HG03064 (cell line): ENCODE data around the gene GSG1L.

Experiments used
- ATAC-seq: cut with Tn5 transposase; IDR thresholded peaks from one replicate; pipeline ENCODE4 v1.9.1; 2021; ENCODE audit warnings: low read depth; ENCODE audit not compliant: unreplicated experiment

Gene GSG1L

DNA sequence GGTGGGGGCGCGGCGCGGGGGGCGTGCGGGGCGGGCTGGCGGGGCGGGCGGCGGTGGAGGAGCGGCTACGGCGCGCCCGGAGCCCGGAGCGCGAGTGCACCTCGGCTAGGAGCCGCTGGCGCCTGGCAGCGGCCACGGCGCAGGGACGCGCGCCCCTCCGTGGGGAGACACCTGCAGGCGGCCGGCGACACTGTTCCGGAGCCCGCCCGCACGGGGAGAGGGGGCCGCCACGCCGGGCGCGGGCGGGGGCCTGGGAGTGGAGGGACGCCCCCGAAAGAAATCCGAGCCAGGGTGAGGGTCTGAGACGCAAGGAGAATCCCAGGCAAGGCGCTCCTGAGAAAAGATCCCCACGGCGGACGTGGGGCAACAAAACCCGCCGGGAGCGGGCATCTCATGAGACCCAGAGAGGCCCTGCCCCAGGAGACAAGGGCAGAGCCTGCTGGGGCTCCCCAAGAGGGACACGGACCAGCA, at the start of gene GSG1L:
GSG1L (minus strand) TSS at position 124 of the 471 bp plus-strand sequence. CDS start 290 bp downstream, outside the sequence.
- no peak for ATAC-seq

DNA sequence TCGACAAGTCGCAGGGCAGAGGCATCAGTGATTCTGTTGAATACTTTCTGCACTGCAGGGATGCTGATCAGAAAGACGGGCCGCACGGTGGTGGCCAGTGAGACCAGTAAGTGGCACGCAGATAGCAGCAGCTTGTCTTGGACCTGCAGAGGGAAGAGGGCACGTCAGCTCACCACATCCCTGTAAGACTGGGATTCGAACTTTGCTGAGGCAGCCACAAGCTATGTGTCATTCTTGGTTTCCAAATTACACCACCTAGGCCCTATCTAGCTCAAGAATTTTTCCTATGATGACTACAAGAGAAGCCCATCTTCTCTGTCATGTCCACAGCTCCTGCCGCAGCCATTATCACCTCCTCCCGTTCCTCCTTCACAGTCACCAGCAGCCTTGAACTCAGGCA, 49.4 kb upstream of the GSG1L start:
- ATAC-seq = no peak

DNA sequence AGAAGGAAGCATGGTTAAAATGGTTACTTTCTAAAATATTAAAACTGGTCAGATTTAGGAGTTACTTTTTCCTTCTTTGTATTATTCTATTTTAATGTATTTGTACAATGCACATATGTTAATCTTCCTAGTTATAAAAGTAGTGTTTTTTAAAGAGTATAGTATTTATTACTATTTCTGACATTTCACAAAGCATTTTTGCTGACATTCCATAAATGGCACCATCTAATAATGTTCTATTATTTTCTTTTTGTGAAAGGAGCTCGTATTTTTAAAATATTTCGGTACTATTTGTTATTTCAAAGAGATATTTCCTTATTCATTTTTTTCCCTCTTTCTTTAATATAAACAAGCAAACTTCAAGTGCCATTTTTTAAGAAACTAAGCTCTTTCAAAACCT, 47.5 kb upstream of the GSG1L start:
- ATAC-seq = no peak

DNA sequence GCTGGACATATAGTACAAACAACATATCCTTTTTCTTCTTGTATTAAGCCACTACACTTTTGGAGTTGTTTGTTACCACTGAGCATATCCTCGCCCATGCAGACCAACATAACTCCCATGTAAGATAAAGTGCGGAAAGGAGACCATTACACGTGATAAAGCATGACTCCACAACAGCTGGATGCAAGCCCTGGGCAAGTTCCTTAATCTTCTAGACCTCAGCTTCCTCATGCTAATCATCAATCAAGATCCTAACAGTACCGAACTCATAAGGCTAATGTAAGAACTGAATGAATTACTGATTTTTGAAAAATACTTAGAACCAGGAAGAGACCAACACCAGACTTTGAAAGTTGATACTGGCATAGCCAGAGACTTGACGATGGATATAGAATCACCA, 47.0 kb upstream of the GSG1L start:
- ATAC-seq = no peak

DNA sequence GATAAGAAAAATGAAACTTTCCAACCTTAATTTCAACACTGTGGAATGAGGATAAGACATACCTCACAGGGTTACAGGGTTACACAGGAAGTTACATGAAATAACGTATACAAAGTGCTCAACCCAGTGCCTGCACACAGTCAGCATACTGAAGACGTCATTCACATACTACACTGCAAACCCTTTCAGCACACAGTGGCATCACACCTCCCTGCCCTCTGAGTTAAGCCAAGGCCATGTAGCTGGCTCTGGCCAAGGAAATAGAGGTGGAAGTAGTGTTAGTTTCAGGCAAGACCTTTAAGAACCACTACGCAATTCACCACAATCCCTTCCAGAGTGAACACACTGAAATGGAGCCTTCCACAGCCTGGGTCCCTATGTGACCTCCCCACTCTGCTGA, 46.6 kb upstream of the GSG1L start:
- no peak for ATAC-seq

DNA sequence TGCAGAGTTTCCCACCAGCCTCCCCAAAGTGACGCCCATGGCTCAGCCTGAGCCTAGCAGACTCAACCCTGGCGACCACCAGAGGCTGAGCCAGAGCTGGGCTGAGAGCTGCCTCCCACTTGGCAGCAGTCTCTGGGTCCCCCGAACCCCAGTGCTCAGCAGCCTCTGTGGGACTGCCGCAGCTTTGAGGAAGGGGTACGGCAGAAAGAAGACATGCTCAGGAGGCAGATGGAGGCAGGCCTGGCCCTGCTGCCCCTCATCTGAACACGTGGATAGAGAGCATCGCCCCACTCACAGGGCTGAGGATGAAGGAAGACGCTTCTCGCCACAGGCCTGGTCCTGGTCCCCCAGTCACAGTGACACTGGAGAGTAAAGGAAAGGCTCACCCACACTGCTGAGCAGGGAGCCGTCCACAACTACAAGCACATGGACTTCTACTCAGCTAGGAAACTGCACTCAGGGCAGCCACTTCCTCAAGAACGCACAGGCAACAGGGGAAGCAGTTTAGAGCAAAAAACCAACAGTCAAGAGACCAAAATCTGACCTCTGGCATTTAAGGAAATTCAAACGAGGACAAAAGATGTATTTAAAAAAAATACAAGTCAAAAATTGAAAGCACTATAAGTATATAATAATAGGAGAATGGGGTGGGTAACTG, 45.2 kb upstream of the GSG1L start:
- ATAC-seq = no peak

DNA sequence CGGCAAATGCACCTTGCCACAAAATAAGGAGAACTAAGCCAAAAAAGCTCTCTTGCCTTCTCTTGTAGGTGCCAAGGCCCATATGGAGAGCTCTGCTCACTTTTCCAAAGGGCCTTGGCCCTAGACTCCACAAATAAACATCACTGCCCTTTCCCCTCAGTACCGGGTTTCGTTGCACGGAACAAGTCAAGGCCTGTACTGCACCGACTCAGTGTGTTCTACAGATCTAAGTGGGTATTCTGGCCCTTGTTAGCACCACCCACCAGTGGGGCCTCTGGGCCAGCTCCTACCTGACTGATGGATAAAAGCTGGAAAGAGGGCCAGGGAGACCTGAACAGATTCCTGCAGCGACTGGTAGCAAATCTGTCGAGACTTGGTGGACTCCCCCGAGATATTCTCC, 43.7 kb upstream of the GSG1L start:
- no peak for ATAC-seq

DNA sequence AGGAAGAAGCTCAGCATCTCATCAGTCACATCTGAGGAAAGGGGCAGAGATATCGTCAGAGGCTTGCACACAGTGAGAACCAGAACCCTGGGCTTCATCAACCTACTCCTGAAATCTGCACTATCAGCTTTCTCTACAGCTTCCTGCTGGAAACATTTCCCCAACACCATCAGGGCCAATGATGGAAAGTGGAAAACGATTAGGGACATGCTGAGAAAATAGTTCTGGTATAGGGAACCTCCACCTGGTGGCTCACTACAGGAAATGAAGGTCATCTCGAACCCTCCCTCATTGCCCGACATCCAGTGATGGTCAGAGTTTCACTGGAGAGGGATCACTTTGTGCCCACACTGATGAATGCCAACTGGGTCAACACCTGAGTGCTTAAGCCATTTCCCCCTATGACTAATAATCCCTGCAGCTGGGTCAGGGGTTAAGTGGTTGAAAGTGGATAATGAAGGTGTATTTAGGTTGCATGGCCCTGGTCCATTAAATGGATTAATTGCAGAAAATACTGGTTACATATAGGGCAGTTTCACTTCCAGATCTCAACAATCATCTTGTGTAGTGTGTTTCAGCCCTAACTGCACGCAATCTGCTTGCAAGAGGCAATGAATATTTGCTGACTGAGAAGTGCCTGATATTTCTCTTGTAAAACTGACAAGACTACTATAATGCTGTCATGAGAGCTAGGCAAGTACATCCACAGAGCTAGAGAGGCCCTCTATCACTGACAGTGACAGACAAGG, 43.1 kb upstream of the GSG1L start:
- no peak for ATAC-seq

DNA sequence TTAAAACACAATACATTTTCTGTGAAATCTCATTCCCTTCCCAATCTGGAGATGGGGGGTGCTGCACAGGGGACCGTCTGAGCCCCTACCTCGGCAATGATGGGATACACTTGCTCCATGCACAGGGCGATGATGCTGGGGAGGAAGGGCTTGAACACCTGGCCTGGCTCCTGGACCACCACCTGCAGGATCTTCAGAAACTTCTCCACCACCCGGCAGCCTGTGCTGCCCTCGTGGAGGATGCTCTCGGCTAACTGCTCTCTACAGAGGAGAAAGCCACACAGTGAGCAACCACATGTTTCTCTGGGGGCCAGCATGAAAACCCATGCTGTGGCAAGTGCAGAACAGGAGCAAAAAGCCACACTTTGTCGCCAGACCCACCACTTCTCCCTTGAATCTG, 42.4 kb upstream of the GSG1L start:
- no peak for ATAC-seq

DNA sequence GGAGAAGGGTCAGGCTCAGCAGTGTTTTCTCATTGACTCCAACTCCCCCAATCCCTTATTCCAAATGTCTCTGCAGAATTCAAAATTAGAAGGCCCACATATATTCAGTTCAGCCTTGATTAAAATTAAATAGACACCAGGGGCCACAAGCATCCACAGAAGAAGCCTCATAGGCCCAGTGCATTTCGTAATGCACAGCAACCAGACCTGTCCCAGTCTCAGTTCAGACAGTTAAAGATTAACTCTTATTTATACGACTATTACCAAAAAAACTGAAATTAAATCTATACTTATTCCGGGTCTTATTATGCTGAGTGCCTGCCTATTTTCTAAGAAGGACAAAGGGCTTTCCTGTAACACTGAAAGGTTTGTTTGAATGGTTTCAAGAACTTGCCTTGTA, 41.8 kb upstream of the GSG1L start:
- no peak for ATAC-seq

DNA sequence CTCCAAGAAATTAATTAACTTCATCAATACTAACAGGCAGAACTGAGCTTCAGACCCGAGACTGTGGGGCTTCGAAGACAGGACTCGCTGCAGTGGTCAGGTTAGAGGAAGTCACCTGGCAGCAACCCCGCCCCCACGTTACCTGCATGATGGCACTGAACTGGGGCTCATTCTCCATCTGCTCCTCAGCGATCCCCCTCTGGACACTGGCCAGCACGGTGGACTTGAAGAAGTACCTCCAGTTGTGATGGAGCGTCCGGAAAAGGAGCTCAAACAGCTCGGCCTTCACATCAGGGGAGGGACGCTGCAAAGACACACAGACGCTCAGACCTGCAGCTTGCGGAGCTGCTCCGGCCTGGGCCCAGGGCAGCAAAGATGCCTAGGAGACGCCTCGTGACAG, 40.9 kb upstream of the GSG1L start:
- no peak for ATAC-seq

DNA sequence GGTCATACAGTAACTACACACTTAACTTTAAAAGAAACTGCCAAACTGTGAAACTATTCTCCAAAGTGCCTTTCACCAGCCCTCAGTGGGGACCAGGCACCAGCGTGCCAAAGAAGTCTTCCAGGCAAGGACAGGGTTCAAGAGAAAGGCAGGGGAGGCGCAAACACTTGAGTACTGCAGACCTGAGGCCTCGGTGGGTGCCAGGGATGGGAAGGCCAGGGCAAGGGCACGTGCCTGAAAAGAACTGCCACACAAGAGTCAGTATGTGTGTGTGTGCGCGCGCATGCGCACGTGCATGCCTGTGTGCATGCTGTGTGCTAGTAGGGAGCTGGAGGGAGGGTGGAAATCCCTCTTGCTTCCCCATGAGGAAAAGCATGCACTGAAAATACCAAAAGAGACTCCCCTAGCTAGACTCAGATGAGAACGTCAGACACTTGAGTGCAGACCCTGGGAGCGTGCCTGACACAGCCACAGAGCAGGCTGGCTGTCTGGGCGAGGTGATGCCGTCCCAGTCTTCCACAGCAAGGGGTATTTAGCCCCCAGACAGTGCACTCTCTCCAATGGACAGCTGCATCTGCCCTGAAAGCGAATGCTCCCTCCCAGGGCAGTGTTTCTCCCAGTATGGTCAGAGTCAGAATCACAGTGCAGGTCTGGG, 40.1 kb upstream of the GSG1L start:
- no peak for ATAC-seq

DNA sequence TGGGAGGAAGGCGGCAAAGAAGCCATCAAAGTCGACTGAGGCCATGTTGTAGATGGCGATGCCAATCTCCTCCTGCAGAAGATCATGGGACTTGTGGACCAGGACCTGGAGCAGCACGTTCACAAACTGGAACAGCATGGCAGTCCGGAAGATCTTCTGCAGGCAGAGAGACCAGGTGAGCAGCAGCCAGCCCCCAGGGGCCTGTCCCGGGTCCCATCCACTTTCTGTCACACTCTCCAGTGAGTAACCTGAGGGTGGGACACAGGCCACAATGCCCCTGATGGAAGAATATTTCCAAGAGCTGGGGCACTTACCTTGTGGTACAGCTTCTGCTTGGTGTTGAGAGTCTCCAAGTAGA, 38.0 kb upstream of the GSG1L start:
- no peak for ATAC-seq

DNA sequence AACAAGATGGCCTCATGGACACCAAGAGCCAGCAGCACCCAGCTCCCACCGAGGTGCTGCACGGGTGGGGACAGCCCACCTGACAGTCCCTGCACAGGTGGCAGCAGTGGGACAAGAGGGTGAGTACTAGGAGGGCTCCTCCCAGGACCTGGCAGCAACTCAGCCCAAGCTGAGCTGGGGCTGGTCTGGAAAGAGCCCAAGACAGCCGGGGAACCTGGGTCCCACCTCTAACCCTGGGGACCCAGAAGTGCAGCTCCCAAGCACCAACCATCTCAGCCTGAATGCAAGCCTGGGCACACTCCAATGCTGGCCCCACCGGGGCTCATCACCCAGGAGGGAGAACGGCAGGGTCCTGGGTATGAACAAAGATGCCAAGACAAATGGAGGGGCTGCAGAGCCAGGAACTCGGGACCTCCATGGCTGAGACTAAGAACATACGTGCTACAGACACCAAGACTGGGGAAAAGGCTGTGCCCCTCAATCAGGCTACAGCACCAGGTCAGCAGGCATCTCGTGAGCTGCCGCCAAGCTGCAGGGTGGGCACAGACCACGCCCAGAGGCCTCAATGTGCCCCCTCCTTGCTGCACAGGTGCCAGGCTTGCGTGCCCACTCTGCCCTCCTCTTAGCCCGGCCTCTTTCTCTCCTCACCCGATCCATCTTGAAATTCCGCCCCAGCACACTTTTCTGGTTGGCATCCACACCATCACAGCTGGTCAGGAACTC, 37.5 kb upstream of the GSG1L start:
- no peak for ATAC-seq

DNA sequence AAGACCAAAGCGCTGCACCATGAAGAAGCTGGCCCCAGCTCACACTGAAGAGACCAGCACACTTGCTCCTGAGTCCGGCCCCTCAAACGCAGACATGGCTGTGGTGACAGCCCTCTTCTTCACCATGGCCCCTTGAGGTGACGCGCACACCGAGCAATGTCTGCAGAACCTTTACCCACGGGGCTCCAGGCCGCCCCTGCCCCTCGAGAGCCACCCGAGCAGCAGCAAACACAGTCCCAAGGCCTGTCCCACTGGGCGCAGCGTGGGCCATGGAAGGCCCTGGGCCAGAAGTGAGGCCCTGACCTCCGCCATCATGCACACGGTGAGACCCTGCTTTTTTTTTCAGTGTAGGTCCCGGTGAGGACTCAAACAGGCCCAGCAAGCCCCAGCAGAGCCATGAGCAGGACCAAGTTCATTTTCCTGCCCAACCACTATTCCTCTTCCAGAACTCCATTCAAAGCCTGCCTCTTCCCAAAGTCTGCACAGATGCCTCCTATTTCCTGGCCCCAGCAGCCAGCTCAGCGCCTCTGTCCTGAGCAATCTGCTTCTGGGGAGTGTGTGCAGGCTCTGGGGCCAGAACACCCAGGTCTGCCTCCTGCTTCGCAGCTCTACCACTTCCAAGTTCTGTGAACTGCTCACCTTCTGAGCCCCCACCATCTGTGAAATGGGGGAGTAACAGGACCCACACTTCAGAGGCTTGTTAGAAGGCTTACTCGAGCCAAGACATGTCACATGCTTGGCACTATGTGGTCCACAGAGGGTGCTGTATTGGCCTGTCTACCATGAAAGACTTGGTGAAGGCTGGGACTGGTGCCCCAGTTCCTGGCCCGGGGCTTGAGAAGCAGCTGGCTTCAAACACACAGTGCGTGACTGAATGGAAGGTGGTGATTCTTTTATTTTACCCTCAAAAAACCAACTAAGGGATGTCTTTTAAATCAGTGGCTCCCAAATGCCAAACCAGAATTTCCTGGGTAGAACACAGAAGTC, 35.7 kb upstream of the GSG1L start:
- ATAC-seq = no peak

DNA sequence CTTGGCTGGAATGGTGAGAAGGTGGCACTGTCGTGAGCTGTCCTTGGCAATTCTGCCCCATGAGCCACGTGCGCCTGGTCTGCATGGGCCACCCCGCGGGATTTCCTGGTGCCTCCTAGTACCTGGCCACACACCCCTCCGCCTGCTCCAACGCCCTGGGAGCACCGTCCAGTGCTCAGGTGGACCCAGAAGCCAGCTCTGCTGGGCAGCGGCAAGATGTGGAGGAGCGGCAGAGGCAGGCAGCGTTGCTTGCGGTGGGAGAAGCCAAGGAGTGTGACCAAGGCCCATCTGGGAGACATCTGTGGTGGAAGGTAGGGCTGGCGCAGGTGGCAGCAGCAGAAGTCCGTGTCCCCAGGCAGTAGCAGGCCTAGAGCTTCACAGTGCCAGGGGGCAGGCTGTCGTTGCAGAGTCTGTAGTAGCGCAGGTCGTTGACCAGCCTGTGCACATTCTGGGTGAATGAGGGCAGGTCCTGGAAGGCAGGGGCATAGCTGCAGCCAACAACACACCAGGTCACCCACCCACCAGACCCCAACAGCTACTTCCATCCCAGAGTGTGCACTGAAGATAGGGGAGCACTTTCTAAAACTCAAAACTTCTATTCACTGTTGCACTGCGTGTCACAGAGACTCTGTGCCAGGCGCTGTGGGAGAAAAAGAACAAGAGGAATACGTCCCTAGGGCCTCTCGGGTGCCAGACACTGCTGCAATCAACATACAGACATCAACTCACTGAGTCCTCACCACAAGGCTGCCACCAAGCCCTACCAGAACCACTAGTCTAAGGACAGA, 34.9 kb upstream of the GSG1L start:
- ATAC-seq = no peak

DNA sequence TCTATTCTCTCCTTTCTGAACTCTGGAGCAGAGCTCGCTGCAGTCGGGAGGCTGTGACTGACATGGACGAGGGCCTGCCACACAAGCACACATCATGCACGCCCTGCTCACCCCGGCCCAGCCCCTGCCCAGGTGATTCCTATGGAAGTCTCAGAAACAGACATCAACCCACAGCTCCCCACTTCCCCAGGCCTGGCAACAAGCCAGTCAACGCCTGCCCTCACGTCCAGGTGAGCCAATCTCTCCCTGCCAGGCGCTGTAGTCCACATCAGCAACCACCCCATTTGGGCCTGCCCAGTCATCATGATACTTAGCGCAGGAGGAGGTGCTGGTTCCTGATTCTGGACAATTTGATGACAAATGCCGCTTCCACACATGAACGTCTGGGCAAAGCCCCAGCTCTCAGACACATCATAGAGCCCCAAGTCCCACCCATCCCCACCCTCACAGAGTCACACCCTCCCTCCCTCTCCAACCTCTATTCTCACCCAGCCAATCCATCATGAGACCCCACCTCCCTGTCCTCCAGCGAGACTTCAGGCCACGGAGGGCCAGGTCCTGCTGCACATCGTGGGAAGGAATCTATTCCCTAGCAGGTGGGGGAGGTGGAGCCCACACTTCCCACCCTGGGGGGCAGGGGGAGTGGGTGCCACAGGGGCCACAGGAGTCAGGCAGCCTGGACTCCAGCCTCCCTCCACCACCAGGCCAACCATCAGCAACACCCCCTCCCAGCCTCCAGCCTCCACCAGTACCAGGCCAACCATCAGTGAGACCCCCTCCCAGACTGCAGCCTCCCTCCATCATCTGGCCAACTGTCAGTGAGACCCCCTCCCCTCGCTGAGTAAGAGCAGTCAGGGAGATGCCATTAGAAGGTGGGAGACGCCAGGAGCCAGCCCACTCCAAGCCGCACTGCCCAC, 33.7 kb upstream of the GSG1L start:
- ATAC-seq = no peak

DNA sequence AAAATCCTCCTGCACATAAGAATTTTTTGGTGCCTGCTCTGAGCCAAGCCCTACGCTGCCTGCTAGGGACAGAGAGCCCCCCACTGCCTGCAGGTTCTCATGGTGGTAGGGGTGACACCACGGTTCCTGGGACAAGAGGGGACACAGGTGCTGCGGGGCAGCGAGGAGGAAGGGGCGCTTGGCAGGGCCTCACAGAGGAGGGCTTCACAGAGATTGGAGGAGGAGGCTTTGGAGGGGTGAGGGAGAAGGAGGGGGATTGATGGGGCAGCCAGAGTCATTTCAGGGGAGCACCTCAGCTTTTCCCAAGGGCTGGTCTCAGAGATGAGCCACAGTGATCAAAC, 29.8 kb upstream of the GSG1L start:
- no peak for ATAC-seq
